GM18505 (cell line): ENCODE results near the gene LCN1.

ENCODE experiments used
- ATAC-seq: cut with Tn5 transposase; IDR thresholded peaks from one replicate; pipeline ENCODE4 v1.9.1; 2021; ENCODE audit not compliant: unreplicated experiment
- POLR2A ChIP-seq: IDR thresholded peaks from 4 replicates; pipeline ENCODE4 v1.6.1; 2011; ENCODE audit warnings: borderline replicate concordance; ENCODE audit not compliant: insufficient read depth, insufficient read length; ENCODE audit errors: extremely low read depth

The LCN1 gene

DNA sequence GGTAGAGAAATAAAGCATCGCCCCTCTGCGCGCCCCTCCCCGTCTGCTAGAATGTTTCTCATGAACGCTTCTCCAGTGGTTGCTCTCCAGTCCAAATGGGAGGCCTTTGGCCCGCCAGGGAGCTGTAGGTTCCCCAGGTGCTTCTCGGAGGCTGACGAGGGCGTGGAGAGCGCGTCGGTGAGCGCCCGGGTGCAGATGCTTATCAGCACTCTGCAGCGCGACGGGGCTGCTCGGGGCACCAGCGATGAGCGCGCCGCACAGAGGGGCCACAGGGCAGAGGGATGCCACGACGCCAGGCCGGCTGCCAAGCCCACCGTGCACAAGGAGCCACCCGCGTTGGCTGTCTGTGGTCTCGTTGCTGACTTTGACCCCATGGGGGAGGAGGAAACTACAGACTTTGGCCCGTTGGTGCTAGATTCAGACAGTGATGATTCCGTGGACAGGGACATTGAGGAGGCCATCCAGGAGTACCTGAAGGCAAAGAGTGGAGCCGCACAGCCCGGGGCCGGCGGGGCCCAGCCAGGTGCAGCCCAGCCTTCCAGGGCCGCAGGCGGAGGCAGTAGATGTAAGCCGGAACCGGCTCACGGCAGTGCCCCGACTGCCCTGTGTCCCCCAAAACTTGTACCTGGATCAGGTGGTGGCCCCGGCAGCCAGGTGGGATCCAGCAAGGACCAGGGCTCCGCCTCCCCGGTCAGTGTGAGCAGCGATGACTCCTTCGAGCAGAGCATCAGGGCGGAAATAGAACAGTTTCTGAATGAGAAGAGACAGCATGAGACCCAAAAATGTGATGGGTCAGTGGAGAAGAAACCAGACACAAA lies 36.6 kb upstream of the LCN1 start:
- no peak for ATAC-seq
- TF ChIP-seq POLR2A, result no peak

- no peak for ATAC-seq
- no peak for TF ChIP-seq POLR2A
These were observed 35.9 kb upstream of the LCN1 start for GRCh38 chr9:135485385-135485784.

- ATAC-seq, result no peak
- no peak for TF ChIP-seq POLR2A
These were observed 35.4 kb upstream of the LCN1 start for GRCh38 chr9:135485832-135486231.

DNA sequence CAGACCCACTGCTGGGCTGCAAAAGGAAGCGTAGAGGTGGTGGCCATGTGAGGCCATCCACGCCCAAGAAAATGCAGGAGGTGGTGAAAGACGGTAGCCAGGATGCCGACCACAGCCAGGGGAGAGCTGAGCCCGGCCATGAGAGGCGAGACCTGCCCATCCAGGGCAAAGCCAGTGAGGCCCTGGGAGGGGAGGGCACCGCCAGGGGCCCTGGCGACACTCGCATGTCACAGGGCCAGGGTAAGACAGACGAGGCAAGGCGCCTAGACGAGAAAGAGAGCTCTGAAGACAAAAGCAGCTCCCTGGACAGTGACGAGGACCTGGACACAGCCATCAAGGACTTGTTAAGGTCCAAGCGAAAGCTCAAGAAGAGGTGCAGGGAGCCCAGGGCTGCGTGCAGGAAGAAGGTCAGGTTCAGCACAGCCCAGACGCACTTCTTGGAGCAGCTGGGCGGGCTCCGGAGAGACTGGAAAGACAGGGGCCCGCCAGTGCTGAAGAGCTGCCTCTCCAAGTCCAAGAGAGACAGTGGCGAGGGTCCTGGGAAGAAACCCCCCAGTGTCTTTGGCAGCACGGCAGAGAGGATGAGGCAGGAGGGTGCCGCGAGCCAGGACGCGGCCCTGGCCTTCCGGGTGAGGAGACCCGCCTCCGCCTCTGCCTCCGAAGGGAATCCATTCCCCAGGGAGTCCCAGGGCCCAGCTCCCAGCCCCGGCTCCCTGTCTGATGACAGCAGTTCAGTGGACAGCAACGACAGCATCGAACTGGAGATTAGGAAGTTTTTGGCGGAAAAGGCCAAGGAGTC lies 34.8 kb upstream of the LCN1 start:
- no peak for TF ChIP-seq POLR2A

GRCh38 chr9:135487281-135488012 lies 33.8 kb upstream of the LCN1 start:
- no peak for ATAC-seq

More for the DNA sequence above, 34.8 kb upstream of the LCN1 start:
- ATAC-seq, result no peak

GRCh38 chr9:135488013-135488330 lies 33.3 kb upstream of the LCN1 start:
- no peak for ATAC-seq
- TF ChIP-seq POLR2A, result no peak

More at GRCh38 chr9:135487281-135488012, 33.8 kb upstream of the LCN1 start:
- TF ChIP-seq POLR2A, result no peak

GRCh38 chr9:135488527-135488926 lies 32.7 kb upstream of the LCN1 start:
- ATAC-seq, result no peak
- no peak for TF ChIP-seq POLR2A

GRCh38 chr9:135489188-135489906 lies 31.9 kb upstream of the LCN1 start:
- TF ChIP-seq POLR2A, result no peak
- no peak for ATAC-seq

- TF ChIP-seq POLR2A, result no peak
- no peak for ATAC-seq
These were observed 30.9 kb upstream of the LCN1 start for GRCh38 chr9:135490166-135490870.

- TF ChIP-seq POLR2A, result no peak
- ATAC-seq, result no peak
These were observed 30.2 kb upstream of the LCN1 start for GRCh38 chr9:135490980-135491464.

DNA sequence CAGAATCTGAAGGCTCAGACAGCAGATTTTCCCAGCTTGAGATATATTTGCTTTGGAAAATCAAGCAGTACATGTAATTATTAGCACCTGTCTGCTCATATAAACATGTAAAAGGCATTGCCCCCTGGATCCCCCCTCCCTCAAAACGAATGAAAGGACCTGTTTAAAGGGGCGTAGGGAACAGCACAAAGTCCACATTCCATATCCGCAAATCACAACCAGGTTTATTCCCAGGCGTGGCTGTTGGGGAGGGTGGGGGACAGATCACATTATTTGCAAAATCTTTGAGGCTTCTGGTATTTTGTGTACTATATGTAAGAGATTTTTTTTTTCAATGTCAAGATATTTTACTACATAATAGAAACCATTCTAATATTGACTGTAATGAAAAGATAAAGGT lies 29.5 kb upstream of the LCN1 start:
- no peak for TF ChIP-seq POLR2A
- ATAC-seq, result no peak
